HepG2 (cell line): ENCODE data around the gene ZG16. TPM values are rescaled to one million over a fixed set of nuclear protein-coding genes. Genes with fewer than 3 reads are reported as not detected.

Source experiments
- CBFB ChIP-seq: sonication (generic); formaldehyde crosslinking; IDR thresholded peaks from 2 replicates; pipeline ENCODE4 v1.4.0; 2020; ENCODE audit warnings: missing genetic modification reagents
- ETV5 ChIP-seq: IDR thresholded peaks from 2 replicates; pipeline ENCODE4 v1.6.1; 2018; ENCODE audit warnings: missing biosample characterization, missing genetic modification reagents, inconsistent platforms, borderline replicate concordance
- JARID2 ChIP-seq: sonication (generic); formaldehyde crosslinking; IDR thresholded peaks from 2 replicates; pipeline ENCODE4 v1.8.1; 2023; ENCODE audit warnings: missing genetic modification reagents, inconsistent platforms; ENCODE audit not compliant: insufficient replicate concordance
- KLF15 ChIP-seq: sonication (generic); formaldehyde crosslinking; IDR thresholded peaks from 2 replicates; pipeline ENCODE4 v1.8.1; 2023; ENCODE audit warnings: borderline replicate concordance, mild to moderate bottlenecking, inconsistent platforms, missing genetic modification reagents, mixed read lengths
- KLF9 ChIP-seq: IDR thresholded peaks from 2 replicates; pipeline ENCODE4 v1.6.1; 2016; ENCODE audit warnings: low read depth
- NONO ChIP-seq, 2 experiments: fragments of 450-650 bp in 1 of 2; sonication (generic) in 1 of 2; formaldehyde crosslinking in 1 of 2; IDR thresholded peaks in 1 of 2; conservative IDR thresholded peaks in 1 of 2; 2 replicates each; pipeline versions ENCODE4 v1.6.1 to v1.8.0; 2017 to 2022; ENCODE audit warnings: mild to moderate bottlenecking in 1 of 2, missing genetic modification reagents in 1 of 2, moderate library complexity in 1 of 2
- REL ChIP-seq: sonication (generic); formaldehyde crosslinking; conservative IDR thresholded peaks from 2 replicates; pipeline ENCODE4 v1.8.0; 2022; ENCODE audit warnings: mild to moderate bottlenecking, missing genetic modification reagents, moderate library complexity
- SMARCC2 ChIP-seq: fragments of 450-650 bp; IDR thresholded peaks from 2 replicates; pipeline ENCODE4 v1.6.1; 2017; ENCODE audit warnings: antibody characterized with exemption, mild to moderate bottlenecking
- YEATS2 ChIP-seq: sonication (generic); formaldehyde crosslinking; IDR thresholded peaks from 2 replicates; pipeline ENCODE4 v1.4.0; 2020; ENCODE audit warnings: missing genetic modification reagents, borderline replicate concordance
- ZFP90 ChIP-seq: sonication (generic); formaldehyde crosslinking; IDR thresholded peaks from 2 replicates; pipeline ENCODE4 v1.8.0; 2022; ENCODE audit warnings: missing genetic modification reagents, mild to moderate bottlenecking, inconsistent platforms, borderline replicate concordance
- ZNF234 ChIP-seq: sonication (generic); formaldehyde crosslinking; conservative IDR thresholded peaks from 2 replicates; pipeline ENCODE4 v1.5.1; 2020; ENCODE audit warnings: mild to moderate bottlenecking, missing genetic modification reagents
- ZNF260 ChIP-seq: sonication (generic); formaldehyde crosslinking; IDR thresholded peaks from 2 replicates; pipeline ENCODE4 v1.4.0; 2020; ENCODE audit warnings: missing genetic modification reagents, low read depth, mild to moderate bottlenecking, borderline replicate concordance
- ZNF317 ChIP-seq: sonication (generic); formaldehyde crosslinking; IDR thresholded peaks from 2 replicates; pipeline ENCODE4 v1.5.0; 2020; ENCODE audit warnings: mild to moderate bottlenecking, missing genetic modification reagents
- ZNF382 ChIP-seq: sonication (generic); formaldehyde crosslinking; IDR thresholded peaks from 2 replicates; pipeline ENCODE4 v1.5.0; 2020; ENCODE audit warnings: missing genetic modification reagents, mild to moderate bottlenecking, borderline replicate concordance
- polyA plus RNA-seq, 8 experiments: library from polyadenylated mRNA; depleted of rRNA in 3 of 8; stranded (reverse) in 7 of 8; unstranded in 1 of 8; fragments of >200 nt; fragmentation: Illumina TruSeq in 4 of 8; extraction: Trizol in 4 of 8; gene quantifications; 2 replicates each; pipeline versions ENCODE4 v1.2.1 to v1.2.3, GENCODE V29; 2011 to 2016; ENCODE audit warnings: low read depth in 4 of 8, missing spikeins in 1 of 8, mixed read lengths in 1 of 8; ENCODE audit not compliant: insufficient read depth in 1 of 8
- total RNA-seq, 5 experiments: library from RNA; depleted of rRNA; stranded (reverse); fragments of >200 nt; fragmentation: Illumina TruSeq; extraction: Trizol; gene quantifications; 2 replicates each; pipeline ENCODE4 v1.2.3, GENCODE V29; 2016; ENCODE audit warnings: low read depth in 1 of 5
- TF ChIP-seq, protein P1 (sequence below): sonication (generic); formaldehyde crosslinking; IDR thresholded peaks from 2 replicates; pipeline ENCODE4 v1.4.0; 2020; ENCODE audit warnings: missing genetic modification reagents
- TF ChIP-seq, protein P2 (sequence below): sonication (generic); formaldehyde crosslinking; IDR thresholded peaks from 2 replicates; pipeline ENCODE4 v1.8.0; 2022; ENCODE audit warnings: mild to moderate bottlenecking, missing genetic modification reagents, moderate library complexity
- TF ChIP-seq, protein P3 (sequence below): sonication (generic); formaldehyde crosslinking; IDR thresholded peaks from 2 replicates; pipeline ENCODE4 v1.8.1; 2023; ENCODE audit warnings: mild to moderate bottlenecking, inconsistent platforms, moderate library complexity, missing genetic modification reagents, borderline replicate concordance
- TF ChIP-seq, protein P4 (sequence below): fragments of 450-650 bp; IDR thresholded peaks from 2 replicates; pipeline ENCODE4 v1.6.1; 2017; ENCODE audit warnings: mild to moderate bottlenecking

The ZG16 gene
- total and polyA plus RNA-seq, 2 of the 13 experiments (the other 11 are each of a cell fraction or from before 2014, with no cell fraction given): 0.04 to 0.07 TPM

DNA sequence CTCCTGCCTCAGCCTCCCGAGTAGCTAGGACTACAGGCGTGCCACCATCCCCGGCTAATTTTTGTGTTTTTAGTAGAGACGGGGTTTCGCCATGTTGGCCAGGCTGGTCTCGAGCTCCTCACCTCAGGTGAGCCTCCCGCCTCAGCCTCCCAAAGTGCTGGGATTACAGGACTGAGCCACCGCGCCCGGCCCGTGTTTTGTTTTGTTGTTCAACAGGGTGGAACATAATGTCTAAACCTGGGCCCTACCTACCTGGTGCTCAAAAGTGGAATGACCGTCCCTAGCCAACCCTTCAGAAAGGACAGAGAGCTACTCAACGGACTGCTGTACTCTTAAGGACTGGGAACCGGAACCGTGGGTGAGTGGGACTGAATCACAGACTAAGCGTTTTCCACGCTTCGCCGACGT, 11.7 kb downstream of the ZG16 start (continued):
- TF ChIP-seq, protein P1, sequence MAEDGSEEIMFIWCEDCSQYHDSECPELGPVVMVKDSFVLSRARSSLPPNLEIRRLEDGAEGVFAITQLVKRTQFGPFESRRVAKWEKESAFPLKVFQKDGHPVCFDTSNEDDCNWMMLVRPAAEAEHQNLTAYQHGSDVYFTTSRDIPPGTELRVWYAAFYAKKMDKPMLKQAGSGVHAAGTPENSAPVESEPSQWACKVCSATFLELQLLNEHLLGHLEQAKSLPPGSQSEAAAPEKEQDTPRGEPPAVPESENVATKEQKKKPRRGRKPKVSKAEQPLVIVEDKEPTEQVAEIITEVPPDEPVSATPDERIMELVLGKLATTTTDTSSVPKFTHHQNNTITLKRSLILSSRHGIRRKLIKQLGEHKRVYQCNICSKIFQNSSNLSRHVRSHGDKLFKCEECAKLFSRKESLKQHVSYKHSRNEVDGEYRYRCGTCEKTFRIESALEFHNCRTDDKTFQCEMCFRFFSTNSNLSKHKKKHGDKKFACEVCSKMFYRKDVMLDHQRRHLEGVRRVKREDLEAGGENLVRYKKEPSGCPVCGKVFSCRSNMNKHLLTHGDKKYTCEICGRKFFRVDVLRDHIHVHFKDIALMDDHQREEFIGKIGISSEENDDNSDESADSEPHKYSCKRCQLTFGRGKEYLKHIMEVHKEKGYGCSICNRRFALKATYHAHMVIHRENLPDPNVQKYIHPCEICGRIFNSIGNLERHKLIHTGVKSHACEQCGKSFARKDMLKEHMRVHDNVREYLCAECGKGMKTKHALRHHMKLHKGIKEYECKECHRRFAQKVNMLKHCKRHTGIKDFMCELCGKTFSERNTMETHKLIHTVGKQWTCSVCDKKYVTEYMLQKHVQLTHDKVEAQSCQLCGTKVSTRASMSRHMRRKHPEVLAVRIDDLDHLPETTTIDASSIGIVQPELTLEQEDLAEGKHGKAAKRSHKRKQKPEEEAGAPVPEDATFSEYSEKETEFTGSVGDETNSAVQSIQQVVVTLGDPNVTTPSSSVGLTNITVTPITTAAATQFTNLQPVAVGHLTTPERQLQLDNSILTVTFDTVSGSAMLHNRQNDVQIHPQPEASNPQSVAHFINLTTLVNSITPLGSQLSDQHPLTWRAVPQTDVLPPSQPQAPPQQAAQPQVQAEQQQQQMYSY (CRISPR knock-in tag): 0 out of 2 replicates have a peak, but pooled peaks have one; percentile 1
- TF ChIP-seq, protein P2, sequence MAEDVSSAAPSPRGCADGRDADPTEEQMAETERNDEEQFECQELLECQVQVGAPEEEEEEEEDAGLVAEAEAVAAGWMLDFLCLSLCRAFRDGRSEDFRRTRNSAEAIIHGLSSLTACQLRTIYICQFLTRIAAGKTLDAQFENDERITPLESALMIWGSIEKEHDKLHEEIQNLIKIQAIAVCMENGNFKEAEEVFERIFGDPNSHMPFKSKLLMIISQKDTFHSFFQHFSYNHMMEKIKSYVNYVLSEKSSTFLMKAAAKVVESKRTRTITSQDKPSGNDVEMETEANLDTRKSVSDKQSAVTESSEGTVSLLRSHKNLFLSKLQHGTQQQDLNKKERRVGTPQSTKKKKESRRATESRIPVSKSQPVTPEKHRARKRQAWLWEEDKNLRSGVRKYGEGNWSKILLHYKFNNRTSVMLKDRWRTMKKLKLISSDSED: no peak
- TF ChIP-seq ZNF317 (CRISPR knock-in tag): no peak
- TF ChIP-seq ETV5 (CRISPR knock-in tag): no peak
- no peak for TF ChIP-seq CBFB (CRISPR knock-in tag)
- 0 out of 2 replicates have a peak, but pooled peaks have one; percentile 77 for TF ChIP-seq ZNF260
- TF ChIP-seq REL: no peak
- no peak for TF ChIP-seq YEATS2 (CRISPR knock-in tag)
- TF ChIP-seq ZNF234: 0 out of 2 replicates have a peak, but pooled peaks have one; percentile 41
- TF ChIP-seq SMARCC2: no peak
- TF ChIP-seq ZFP90 (CRISPR knock-in tag): no peak
- TF ChIP-seq, protein P3, sequence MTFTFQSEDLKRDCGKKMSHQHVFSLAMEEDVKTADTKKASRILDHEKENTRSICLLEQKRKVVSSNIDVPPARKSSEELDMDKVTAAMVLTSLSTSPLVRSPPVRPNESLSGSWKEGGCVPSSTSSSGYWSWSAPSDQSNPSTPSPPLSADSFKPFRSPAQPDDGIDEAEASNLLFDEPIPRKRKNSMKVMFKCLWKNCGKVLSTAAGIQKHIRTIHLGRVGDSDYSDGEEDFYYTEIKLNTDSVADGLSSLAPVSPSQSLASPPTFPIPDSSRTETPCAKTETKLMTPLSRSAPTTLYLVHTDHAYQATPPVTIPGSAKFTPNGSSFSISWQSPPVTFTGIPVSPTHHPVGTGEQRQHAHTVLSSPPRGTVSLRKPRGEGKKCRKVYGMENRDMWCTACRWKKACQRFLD: 0 out of 2 replicates have a peak, but pooled peaks have one; percentile 4
- TF ChIP-seq ZNF382 (CRISPR knock-in tag): no peak
- TF ChIP-seq, protein P4, sequence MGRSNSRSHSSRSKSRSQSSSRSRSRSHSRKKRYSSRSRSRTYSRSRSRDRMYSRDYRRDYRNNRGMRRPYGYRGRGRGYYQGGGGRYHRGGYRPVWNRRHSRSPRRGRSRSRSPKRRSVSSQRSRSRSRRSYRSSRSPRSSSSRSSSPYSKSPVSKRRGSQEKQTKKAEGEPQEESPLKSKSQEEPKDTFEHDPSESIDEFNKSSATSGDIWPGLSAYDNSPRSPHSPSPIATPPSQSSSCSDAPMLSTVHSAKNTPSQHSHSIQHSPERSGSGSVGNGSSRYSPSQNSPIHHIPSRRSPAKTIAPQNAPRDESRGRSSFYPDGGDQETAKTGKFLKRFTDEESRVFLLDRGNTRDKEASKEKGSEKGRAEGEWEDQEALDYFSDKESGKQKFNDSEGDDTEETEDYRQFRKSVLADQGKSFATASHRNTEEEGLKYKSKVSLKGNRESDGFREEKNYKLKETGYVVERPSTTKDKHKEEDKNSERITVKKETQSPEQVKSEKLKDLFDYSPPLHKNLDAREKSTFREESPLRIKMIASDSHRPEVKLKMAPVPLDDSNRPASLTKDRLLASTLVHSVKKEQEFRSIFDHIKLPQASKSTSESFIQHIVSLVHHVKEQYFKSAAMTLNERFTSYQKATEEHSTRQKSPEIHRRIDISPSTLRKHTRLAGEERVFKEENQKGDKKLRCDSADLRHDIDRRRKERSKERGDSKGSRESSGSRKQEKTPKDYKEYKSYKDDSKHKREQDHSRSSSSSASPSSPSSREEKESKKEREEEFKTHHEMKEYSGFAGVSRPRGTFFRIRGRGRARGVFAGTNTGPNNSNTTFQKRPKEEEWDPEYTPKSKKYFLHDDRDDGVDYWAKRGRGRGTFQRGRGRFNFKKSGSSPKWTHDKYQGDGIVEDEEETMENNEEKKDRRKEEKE: no peak
- no peak for TF ChIP-seq NONO (IDR thresholded peaks at IDR 0.05)
- TF ChIP-seq NONO (CRISPR knock-in tag; conservative IDR thresholded peaks at IDR 0.05): no peak
- TF ChIP-seq JARID2 (CRISPR knock-in tag): no peak
- TF ChIP-seq KLF15: no peak
- no peak for TF ChIP-seq KLF9 (CRISPR knock-in tag)
